H1 (cell line): ENCODE results near the gene KLF6. TPM values are rescaled to one million over a fixed set of nuclear protein-coding genes. Genes with fewer than 3 reads are reported as not detected.

ENCODE experiments used
- CTCF ChIA-PET: fragments of 300-600 bp; sonication (Branson Sonifier 250); formaldehyde crosslinking; loops from one replicate; lab custom pipeline; 2021; ENCODE audit not compliant: partially characterized antibody; lab: Charles Lee
- POLR2A ChIA-PET: fragments of 300-600 bp; sonication (Branson Sonifier 250); formaldehyde crosslinking; loops from one replicate; lab custom pipeline; 2021; ENCODE audit warnings: inconsistent platforms; ENCODE audit not compliant: partially characterized antibody; lab: Charles Lee
- DNase-seq, 2 experiments: peaks; one replicate each; pipeline versions ENCODE4 v3.0.0 to v3.0.0-alpha.2; 2010 to 2022; ENCODE audit warnings: low spot score in 2 of 2, low read depth in 1 of 2, mixed read lengths in 1 of 2
- FAIRE-seq: peaks from 2 replicates; lab custom pipeline; 2011; peaks lifted over from hg19 to GRCh38; lab: Jason Lieb, UNC
- H2AFZ ChIP-seq: 2 replicates; pipeline ENCODE4 v1.8.1; 2012; ENCODE audit warnings: low read length, inconsistent platforms
- H2AK5ac ChIP-seq: 2 replicates; pipeline ENCODE4 v1.6.1; 2013; ENCODE audit warnings: low read depth, low read length
- H2BK120ac ChIP-seq: replicated peaks from 2 replicates; pipeline ENCODE3; 2013; ENCODE audit warnings: low read depth, low read length, inconsistent platforms
- H2BK12ac ChIP-seq: 2 replicates; pipeline ENCODE4 v1.6.1; 2013; ENCODE audit warnings: low read depth, low read length
- H2BK15ac ChIP-seq: 2 replicates; pipeline ENCODE4 v1.6.1; 2013; ENCODE audit warnings: low read length
- H2BK20ac ChIP-seq: 2 replicates; pipeline ENCODE4 v1.6.1; 2013; ENCODE audit warnings: low read length
- H2BK5ac ChIP-seq: 2 replicates; pipeline ENCODE4 v1.6.1; 2013; ENCODE audit warnings: low read depth, low read length
- H3K14ac ChIP-seq: 2 replicates; pipeline ENCODE4 v1.6.1; 2013; ENCODE audit warnings: inconsistent platforms; ENCODE audit not compliant: insufficient read length
- H3K18ac ChIP-seq: 2 replicates; pipeline ENCODE4 v1.6.1; 2013; ENCODE audit warnings: low read length; ENCODE audit errors: extremely low read depth
- H3K23ac ChIP-seq: 2 replicates; pipeline ENCODE4 v1.6.1; 2013; ENCODE audit warnings: inconsistent platforms; ENCODE audit not compliant: insufficient read length
- H3K23me2 ChIP-seq: 2 replicates; pipeline ENCODE4 v1.6.1; 2013; ENCODE audit warnings: low read depth, low read length
- H3K27ac ChIP-seq: 2 replicates; pipeline ENCODE4 v1.6.1; 2011; ENCODE audit warnings: low read depth, low read length, inconsistent platforms
- H3K27me3 ChIP-seq, 4 experiments: replicated peaks in 1 of 4; 1 replicate in 1 of 4; 2 replicates in 3 of 4; pipeline versions ENCODE4 v1.6.1 to v1.8.1; 2011 to 2013; ENCODE audit warnings: low read length in 3 of 4, mild to moderate bottlenecking in 3 of 4, inconsistent platforms in 2 of 4, mixed read lengths in 2 of 4, moderate library complexity in 1 of 4; ENCODE audit not compliant: control insufficient read depth in 3 of 4, insufficient read depth in 3 of 4; ENCODE audit errors: extremely low read depth in 1 of 4
- H3K36me3 ChIP-seq, 4 experiments: 2 replicates each; pipeline versions ENCODE4 v1.6.1 to v1.8.1; 2011 to 2013; ENCODE audit warnings: mild to moderate bottlenecking in 4 of 4, low read length in 3 of 4, moderate library complexity in 2 of 4, control low read depth in 1 of 4, inconsistent platforms in 1 of 4; ENCODE audit not compliant: insufficient read depth in 4 of 4, control insufficient read depth in 2 of 4
- H3K4ac ChIP-seq: replicated peaks from 2 replicates; pipeline ENCODE3; 2013; ENCODE audit warnings: low read length, low read depth, mixed read lengths, inconsistent platforms; ENCODE audit not compliant: insufficient read length
- H3K4me1 ChIP-seq, 4 experiments: replicated peaks in 1 of 4; 1 replicate in 1 of 4; 2 replicates in 3 of 4; pipeline versions ENCODE4 v1.6.1 to v1.8.1; 2011 to 2013; ENCODE audit warnings: low read length in 3 of 4, inconsistent platforms in 2 of 4, mixed read lengths in 1 of 4; ENCODE audit not compliant: insufficient read depth in 4 of 4, control insufficient read depth in 3 of 4
- H3K4me2 ChIP-seq, 2 experiments: 2 replicates each; pipeline versions ENCODE4 v1.6.1 to v1.8.1; 2011 to 2013; ENCODE audit warnings: low read depth in 2 of 2, low read length in 2 of 2, control low read depth in 1 of 2, inconsistent platforms in 1 of 2, mild to moderate bottlenecking in 1 of 2; ENCODE audit not compliant: insufficient read depth in 1 of 2
- H3K4me3 ChIP-seq, 4 experiments: fragments of 200-600, 300-600 bp in 1 of 4; sonication (generic), shearing (Covaris generic), sonication (Bioruptor Twin) in 1 of 4; 2 replicates each; pipeline versions ENCODE4 v1.5.1 to v1.8.1; 2011 to 2016; ENCODE audit warnings: low read length in 4 of 4, low read depth in 3 of 4, control low read depth in 2 of 4, inconsistent platforms in 2 of 4, mild to moderate bottlenecking in 2 of 4, mixed read lengths in 1 of 4, moderate library complexity in 1 of 4; ENCODE audit not compliant: insufficient read depth in 2 of 4; ENCODE audit errors: extremely low read depth in 1 of 4
- H3K56ac ChIP-seq: replicated peaks from 2 replicates; pipeline ENCODE3; 2013; ENCODE audit warnings: low read depth, mild to moderate bottlenecking, mixed read lengths, low read length, inconsistent platforms; ENCODE audit not compliant: insufficient read length
- H3K79me1 ChIP-seq: 2 replicates; pipeline ENCODE4 v1.6.1; 2013; ENCODE audit warnings: low read depth, low read length, control low read depth
- H3K79me2 ChIP-seq, 2 experiments: 2 replicates each; pipeline versions ENCODE4 v1.6.1 to v1.8.1; 2012 to 2013; ENCODE audit warnings: low read length in 2 of 2, mild to moderate bottlenecking in 2 of 2, inconsistent platforms in 1 of 2; ENCODE audit not compliant: insufficient read depth in 2 of 2, control insufficient read depth in 1 of 2
- H3K9ac ChIP-seq, 4 experiments: replicated peaks in 1 of 4; 1 replicate in 1 of 4; 2 replicates in 3 of 4; pipeline versions ENCODE4 v1.6.1 to v1.8.1; 2011 to 2013; ENCODE audit warnings: low read depth in 3 of 4, low read length in 3 of 4, control low read depth in 2 of 4, mild to moderate bottlenecking in 2 of 4, moderate library complexity in 2 of 4, inconsistent platforms in 1 of 4; ENCODE audit errors: extremely low read depth in 1 of 4
- H3K9me3 ChIP-seq, 2 experiments: 2 replicates each; pipeline versions ENCODE4 v1.6.1 to v1.8.1; 2012 to 2013; ENCODE audit warnings: mild to moderate bottlenecking in 2 of 2, moderate library complexity in 2 of 2, control low read depth in 1 of 2, inconsistent platforms in 1 of 2, low read depth in 1 of 2, low read length in 1 of 2, mixed read lengths in 1 of 2; ENCODE audit not compliant: insufficient read depth in 2 of 2
- H4K20me1 ChIP-seq, 2 experiments: replicated peaks in 1 of 2; 2 replicates each; pipeline versions ENCODE3 to v1.8.1; 2011 to 2013; ENCODE audit warnings: inconsistent platforms in 2 of 2, low read length in 2 of 2, mild to moderate bottlenecking in 1 of 2; ENCODE audit not compliant: insufficient read depth in 2 of 2, control insufficient read depth in 1 of 2
- H4K5ac ChIP-seq: 2 replicates; pipeline ENCODE4 v1.6.1; 2013; ENCODE audit warnings: low read length, low read depth, mixed read lengths, inconsistent platforms; ENCODE audit not compliant: insufficient read length
- H4K8ac ChIP-seq: 2 replicates; pipeline ENCODE4 v1.8.0; 2013; ENCODE audit warnings: mild to moderate bottlenecking, moderate library complexity, low read length, inconsistent platforms; ENCODE audit not compliant: insufficient read depth; ENCODE audit errors: extremely low read depth
- H4K91ac ChIP-seq: replicated peaks from 2 replicates; pipeline ENCODE3; 2013; ENCODE audit warnings: low read length, mixed read lengths, inconsistent platforms; ENCODE audit not compliant: insufficient read length
- EGR1 ChIP-seq: IDR thresholded peaks from 2 replicates; pipeline ENCODE4 v1.6.1; 2011; ENCODE audit warnings: low read depth, low read length, borderline replicate concordance
- MAFK ChIP-seq: IDR thresholded peaks from 2 replicates; pipeline ENCODE4 v1.6.1; 2012; ENCODE audit warnings: low read depth, mild to moderate bottlenecking, improper control_type of control experiment, low read length
- SUZ12 ChIP-seq: fragments of 200-600 bp; sonication (generic); IDR thresholded peaks from 2 replicates; pipeline ENCODE4 v1.6.1; 2012; ENCODE audit warnings: mild to moderate bottlenecking, inconsistent platforms, low read length, moderate library complexity, mixed read lengths
- YY1 ChIP-seq: IDR thresholded peaks from 2 replicates; pipeline ENCODE4 v1.6.1; 2011; ENCODE audit warnings: low read depth, mild to moderate bottlenecking, low read length
- whole genome bisulfite sequencing, 2 experiments: shearing (Covaris generic) in 1 of 2; methylation state at CpG; one replicate each; pipeline versions ENCODE4 v1.1.6 to v1.1.7; 2013 to 2015; ENCODE audit warnings: low lambda C conversion rate in 2 of 2, mixed read lengths in 2 of 2, inconsistent platforms in 1 of 2, low coverage in 1 of 2, missing lambda C conversion rate in 1 of 2; ENCODE audit not compliant: insufficient replicate concordance in 2 of 2, insufficient coverage in 1 of 2, insufficient read length in 1 of 2; ENCODE audit errors: extremely low coverage in 1 of 2, missing lambda C conversion rate in 1 of 2; 5-methylcytosine and 5-hydroxymethylcytosine counted together
- polyA plus RNA-seq, 7 experiments: library from polyadenylated mRNA; depleted of rRNA in 3 of 7; stranded (reverse) in 5 of 7; unstranded in 2 of 7; fragments of >200 nt in 5 of 7; fragments of 200-250 nt in 2 of 7; gene quantifications; 1 replicate in 5 of 7; 2 replicates in 1 of 7; 4 replicates in 1 of 7; pipeline versions ENCODE4 v1.2.1 to v1.2.3, GENCODE V29; 2011 to 2013; ENCODE audit warnings: missing spikeins in 2 of 7, mixed read lengths in 2 of 7
- total RNA-seq: library from RNA; stranded (reverse); fragmentation: NEBNext Ultra II Directional; extraction: Animal tissue kit (Norgen Biotek cat#: 25700); gene quantifications from 2 replicates; pipeline ENCODE4 v1.2.1, GENCODE V29; 2021

Gene KLF6
- total and polyA plus RNA-seq, 2 of the 8 experiments (the other 6 are each of a cell fraction or from before 2014, with no cell fraction given), result 5.7 to 19.5 TPM

DNA sequence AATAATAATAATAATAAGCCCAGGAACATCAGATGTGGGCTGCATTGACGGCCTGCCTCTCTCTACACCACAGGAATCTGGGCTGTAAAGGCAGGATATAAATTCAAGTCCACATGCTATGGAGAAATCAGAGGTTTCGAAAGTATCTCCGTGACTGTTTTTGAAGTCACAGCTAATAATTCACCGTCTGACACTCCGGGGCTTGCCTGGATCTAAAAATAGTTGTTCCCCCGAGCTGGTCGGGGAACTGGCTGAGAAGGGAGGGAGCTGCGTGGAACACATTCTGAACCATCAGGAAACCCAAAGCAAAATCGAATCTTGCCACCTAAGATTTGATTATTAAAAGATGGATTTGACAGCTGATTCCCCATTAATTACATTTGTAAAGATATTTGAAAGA lies 35.4 kb downstream of the KLF6 start:
- H4K20me1 ChIP-seq, result no peaks in the 10 kb centered on the region
- no peak overlapping the region for H3K4me3 ChIP-seq
- no peak overlapping the region for H3K27ac ChIP-seq
- no peak overlapping the region for H2BK12ac ChIP-seq
- H3K79me1 ChIP-seq, result no peaks in the 10 kb centered on the region
- H3K9ac ChIP-seq, result no peak overlapping the region
- no peak overlapping the region for H2BK5ac ChIP-seq
- H3K56ac ChIP-seq, result no peak overlapping the region
- no peaks in the 10 kb centered on the region for H3K36me3 ChIP-seq
- H2BK120ac ChIP-seq, result no peak overlapping the region
- no peak overlapping the region for H3K14ac ChIP-seq
- POLR2A ChIA-PET, result interaction anchor here (1.6 kb wide), 1 partner anchor 35 kb away, joined by 5 read pairs; the partner anchor contains the start of gene KLF6
- H3K4ac ChIP-seq, result no peak overlapping the region
- H3K9me3 ChIP-seq, result no peaks in the 10 kb centered on the region
- H3K79me2 ChIP-seq, result no peaks in the 10 kb centered on the region
- H4K5ac ChIP-seq, result no peak overlapping the region
- no peak for FAIRE-seq
- H3K23ac ChIP-seq, result no peak overlapping the region
- peaks cover 0 to 6% (median 5%) of the 10 kb centered on the region in 4 experiments; a peak in 4 of 7 replicates for H3K4me1 ChIP-seq
- H3K18ac ChIP-seq, result no peak overlapping the region
- no peak overlapping the region for H4K8ac ChIP-seq
- H3K23me2 ChIP-seq, result no peaks in the 10 kb centered on the region
- H2AFZ ChIP-seq, result no peak overlapping the region
- no peak overlapping the region for H3K4me2 ChIP-seq
- WGBS, 2 experiments, result 85% methylated on average over 9 of the region's 9 CpGs; no CpG with 5 or more reads in 1 of the 2 experiments
- no peak overlapping the region for H2AK5ac ChIP-seq
- no peak for TF ChIP-seq EGR1
- no peak for TF ChIP-seq SUZ12
- TF ChIP-seq MAFK, result no peak
- TF ChIP-seq YY1, result no peak
- H4K91ac ChIP-seq, result no peak overlapping the region
- no peak overlapping the region for H2BK15ac ChIP-seq
- CTCF ChIA-PET, result interaction anchor here (0.6 to 1.6 kb wide), 4 partner anchors 13 to 372 kb away, joined by 3 to 5 read pairs (median 3); no protein-coding TSS in a partner anchor
- H2BK20ac ChIP-seq, result no peak overlapping the region
- no peak for DNase-seq
- no peaks in the 10 kb centered on the region for H3K27me3 ChIP-seq
